RWPE2 (cell line): ENCODE results near the gene CLASP1.

ENCODE experiments used
- ATAC-seq: fragments of 200-7000 bp; cut with Tn5 transposase; 3 replicates; pipeline ENCODE4 v1.9.1; 2021; ENCODE audit warnings: low read depth
- DNase-seq: peaks from one replicate; pipeline ENCODE4 v3.0.0-alpha.2; 2020; ENCODE audit warnings: low spot score
- H3K27ac ChIP-seq: fragments of 450-650 bp; 2 replicates; pipeline ENCODE4 v1.5.1; 2017; ENCODE audit warnings: mild to moderate bottlenecking; ENCODE audit not compliant: poor library complexity, severe bottlenecking
- H3K27me3 ChIP-seq: fragments of 250-450 bp; sonication (Bioruptor Pico); 2 replicates; pipeline ENCODE4 v1.5.1; 2021; ENCODE audit warnings: mild to moderate bottlenecking, moderate library complexity; ENCODE audit not compliant: insufficient read depth, poor library complexity, severe bottlenecking
- H3K36me3 ChIP-seq: fragments of 250-450 bp; sonication (Bioruptor Pico); 2 replicates; pipeline ENCODE4 v1.5.1; 2020; ENCODE audit warnings: low read depth, mild to moderate bottlenecking, moderate library complexity
- H3K4me1 ChIP-seq: fragments of 250-450 bp; sonication (Bioruptor Pico); 2 replicates; pipeline ENCODE4 v1.5.1; 2021; ENCODE audit warnings: mild to moderate bottlenecking, moderate library complexity; ENCODE audit not compliant: insufficient read depth, poor library complexity, severe bottlenecking
- H3K4me3 ChIP-seq: fragments of 250-450 bp; sonication (Bioruptor Pico); 2 replicates; pipeline ENCODE4 v1.5.1; 2021; ENCODE audit warnings: mild to moderate bottlenecking, moderate library complexity; ENCODE audit not compliant: severe bottlenecking
- H3K9me3 ChIP-seq: fragments of 250-450 bp; sonication (Bioruptor Pico); 2 replicates; pipeline ENCODE4 v1.5.1; 2021; ENCODE audit warnings: mild to moderate bottlenecking, moderate library complexity; ENCODE audit not compliant: severe bottlenecking
- CTCF ChIP-seq: fragments of 450-650 bp; IDR thresholded peaks from one replicate; pipeline ENCODE4 v1.5.1; 2017; ENCODE audit warnings: mild to moderate bottlenecking, moderate library complexity; ENCODE audit not compliant: poor library complexity, severe bottlenecking

Gene CLASP1

DNA sequence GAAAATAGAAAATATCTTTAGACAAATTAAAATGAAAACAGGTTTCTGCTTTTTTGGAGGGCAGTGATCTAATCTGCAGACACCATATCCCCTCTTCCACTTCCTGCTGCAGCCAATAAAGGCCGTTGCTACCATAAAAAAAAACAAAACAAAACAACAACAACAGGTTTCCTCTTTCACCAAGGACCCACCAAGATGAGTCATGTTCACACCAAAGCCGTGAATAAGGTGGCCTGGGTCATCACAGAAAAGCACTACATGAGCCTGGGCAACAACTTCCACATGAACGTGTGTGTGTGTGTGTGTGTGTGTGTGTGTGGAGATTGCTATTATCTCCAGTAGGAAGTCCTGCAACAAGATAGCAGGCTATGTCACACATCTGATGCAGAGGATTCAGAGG lies 339.5 kb downstream of the CLASP1 start:
- H3K36me3 ChIP-seq = no peaks in the 10 kb centered on the region
- no peak overlapping the region for H3K4me3 ChIP-seq
- H3K4me1 ChIP-seq = no peaks in the 10 kb centered on the region
- ATAC-seq (no peak), DNase-seq (no peak)
- no peaks in the 10 kb centered on the region for H3K27me3 ChIP-seq
- H3K9me3 ChIP-seq = no peaks in the 10 kb centered on the region
- no peak for TF ChIP-seq CTCF
- H3K27ac ChIP-seq = no peak overlapping the region

GRCh38 chr2:121309323-121309722 lies 339.9 kb downstream of the CLASP1 start:
- no peak overlapping the region for H3K27ac ChIP-seq

DNA sequence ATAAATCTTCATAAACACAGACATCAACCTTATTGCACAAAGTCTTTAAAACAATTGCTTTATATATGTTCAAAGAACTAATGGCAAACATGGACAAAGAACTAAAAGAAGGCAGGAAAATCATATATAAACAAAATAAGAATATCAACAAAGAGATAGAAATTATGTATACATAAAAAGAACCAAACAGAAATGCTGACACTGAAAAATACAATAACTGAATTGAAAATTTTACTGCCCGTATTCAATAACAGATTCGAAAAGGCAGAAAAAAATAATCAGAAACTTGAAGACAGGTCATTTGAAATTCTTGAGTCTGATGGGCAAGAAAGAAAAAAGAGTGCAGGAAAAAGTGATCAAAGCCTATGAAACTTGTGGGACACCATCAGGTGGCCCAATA lies 342.2 kb downstream of the CLASP1 start:
- TF ChIP-seq CTCF = no peak
- Histone ChIP-seq H3K4me3 (no peak overlapping the region), H3K27ac (no peak overlapping the region), H3K4me1 (peaks cover 5% of the 10 kb centered on the region), H3K36me3 (no peaks in the 10 kb centered on the region), H3K27me3 (no peaks in the 10 kb centered on the region), H3K9me3 (no peaks in the 10 kb centered on the region)
- no peak for DNase-seq
- no peak for ATAC-seq

More at GRCh38 chr2:121309323-121309722, 339.9 kb downstream of the CLASP1 start:
- Histone ChIP-seq H3K4me3 (no peak overlapping the region), H3K27me3 (no peaks in the 10 kb centered on the region), H3K4me1 (no peaks in the 10 kb centered on the region), H3K9me3 (no peaks in the 10 kb centered on the region), H3K36me3 (no peaks in the 10 kb centered on the region)
- no peak for TF ChIP-seq CTCF
- ATAC-seq (no peak), DNase-seq (no peak)

GRCh38 chr2:121304941-121305340 lies 344.3 kb downstream of the CLASP1 start:
- H3K27me3 ChIP-seq = no peaks in the 10 kb centered on the region

More at GRCh38 chr2:121304941-121305340, 344.3 kb downstream of the CLASP1 start:
- Histone ChIP-seq H3K36me3 (no peaks in the 10 kb centered on the region), H3K9me3 (no peaks in the 10 kb centered on the region), H3K4me1 (peaks cover 5% of the 10 kb centered on the region), H3K4me3 (no peak overlapping the region), H3K27ac (no peak overlapping the region)
- DNase-seq = no peak
- ATAC-seq = no peak
- TF ChIP-seq CTCF = no peak
